Measurements from ENCODE around the gene KLHL25. TPM values are rescaled to one million over a fixed set of nuclear protein-coding genes. Genes with fewer than 3 reads are reported as not detected.

The KLHL25 gene
- total and polyA plus RNA-seq, 2 of the 13 experiments (the other 11 are each of a cell fraction or from before 2014, with no cell fraction given): 3.7 to 8.2 TPM

DNA sequence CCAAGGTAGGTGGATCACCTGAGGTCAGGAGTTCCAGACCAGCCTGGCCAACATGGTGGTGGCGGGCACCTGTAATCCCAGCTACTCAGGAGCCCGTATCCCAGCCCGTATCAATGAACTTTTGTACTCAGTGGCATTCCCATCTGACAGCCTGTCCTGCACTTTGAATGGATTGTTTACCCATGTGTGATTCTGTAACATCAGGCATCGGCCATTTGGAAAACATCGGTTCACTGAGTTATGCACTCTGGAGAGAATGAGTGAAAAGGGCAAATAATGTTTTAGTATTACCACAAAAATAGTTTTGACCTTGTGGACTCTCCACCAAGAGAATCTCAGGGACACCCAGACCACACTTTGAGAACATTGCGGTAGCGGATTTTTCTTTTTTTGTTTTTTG, 13.6 kb downstream of the KLHL25 start (continued):
- no peak for TF ChIP-seq ZBTB26 (CRISPR knock-in tag; IDR thresholded peaks at IDR 0.05; ENCODE audit: borderline replicate concordance)
- TF ChIP-seq, protein P1, sequence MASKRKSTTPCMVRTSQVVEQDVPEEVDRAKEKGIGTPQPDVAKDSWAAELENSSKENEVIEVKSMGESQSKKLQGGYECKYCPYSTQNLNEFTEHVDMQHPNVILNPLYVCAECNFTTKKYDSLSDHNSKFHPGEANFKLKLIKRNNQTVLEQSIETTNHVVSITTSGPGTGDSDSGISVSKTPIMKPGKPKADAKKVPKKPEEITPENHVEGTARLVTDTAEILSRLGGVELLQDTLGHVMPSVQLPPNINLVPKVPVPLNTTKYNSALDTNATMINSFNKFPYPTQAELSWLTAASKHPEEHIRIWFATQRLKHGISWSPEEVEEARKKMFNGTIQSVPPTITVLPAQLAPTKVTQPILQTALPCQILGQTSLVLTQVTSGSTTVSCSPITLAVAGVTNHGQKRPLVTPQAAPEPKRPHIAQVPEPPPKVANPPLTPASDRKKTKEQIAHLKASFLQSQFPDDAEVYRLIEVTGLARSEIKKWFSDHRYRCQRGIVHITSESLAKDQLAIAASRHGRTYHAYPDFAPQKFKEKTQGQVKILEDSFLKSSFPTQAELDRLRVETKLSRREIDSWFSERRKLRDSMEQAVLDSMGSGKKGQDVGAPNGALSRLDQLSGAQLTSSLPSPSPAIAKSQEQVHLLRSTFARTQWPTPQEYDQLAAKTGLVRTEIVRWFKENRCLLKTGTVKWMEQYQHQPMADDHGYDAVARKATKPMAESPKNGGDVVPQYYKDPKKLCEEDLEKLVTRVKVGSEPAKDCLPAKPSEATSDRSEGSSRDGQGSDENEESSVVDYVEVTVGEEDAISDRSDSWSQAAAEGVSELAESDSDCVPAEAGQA (IDR thresholded peaks at IDR 0.05; ENCODE audit: low read depth): 0 out of 2 replicates have a peak, but pooled peaks have one; percentile 45
- TF ChIP-seq, protein P1 (CRISPR knock-in tag; IDR thresholded peaks at IDR 0.05; ENCODE audit: borderline replicate concordance): no peak
- no peak for TF ChIP-seq ZNF12 (CRISPR knock-in tag; IDR thresholded peaks at IDR 0.05)
- TF ChIP-seq ZBTB42 (CRISPR knock-in tag; IDR thresholded peaks at IDR 0.05): no peak
- TF ChIP-seq ZSCAN25 (CRISPR knock-in tag; IDR thresholded peaks at IDR 0.05): no peak
- TF ChIP-seq, protein P2, sequence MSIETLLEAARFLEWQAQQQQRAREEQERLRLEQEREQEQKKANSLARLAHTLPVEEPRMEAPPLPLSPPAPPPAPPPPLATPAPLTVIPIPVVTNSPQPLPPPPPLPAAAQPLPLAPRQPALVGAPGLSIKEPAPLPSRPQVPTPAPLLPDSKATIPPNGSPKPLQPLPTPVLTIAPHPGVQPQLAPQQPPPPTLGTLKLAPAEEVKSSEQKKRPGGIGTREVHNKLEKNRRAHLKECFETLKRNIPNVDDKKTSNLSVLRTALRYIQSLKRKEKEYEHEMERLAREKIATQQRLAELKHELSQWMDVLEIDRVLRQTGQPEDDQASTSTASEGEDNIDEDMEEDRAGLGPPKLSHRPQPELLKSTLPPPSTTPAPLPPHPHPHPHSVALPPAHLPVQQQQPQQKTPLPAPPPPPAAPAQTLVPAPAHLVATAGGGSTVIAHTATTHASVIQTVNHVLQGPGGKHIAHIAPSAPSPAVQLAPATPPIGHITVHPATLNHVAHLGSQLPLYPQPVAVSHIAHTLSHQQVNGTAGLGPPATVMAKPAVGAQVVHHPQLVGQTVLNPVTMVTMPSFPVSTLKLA (IDR thresholded peaks at IDR 0.05): peak; percentile 62
- TF ChIP-seq MAZ (IDR thresholded peaks at IDR 0.05; ENCODE audit: borderline replicate concordance, low read depth, low read length): no peak
- TF ChIP-seq MAZ (CRISPR knock-in tag; IDR thresholded peaks at IDR 0.05; ENCODE audit: low read depth): no peak
- TF ChIP-seq ZNF597 (CRISPR knock-in tag; IDR thresholded peaks at IDR 0.05): no peak
- TF ChIP-seq BRCA1 (CRISPR knock-in tag; IDR thresholded peaks at IDR 0.05): no peak
- TF ChIP-seq ZNF800 (CRISPR knock-in tag; IDR thresholded peaks at IDR 0.05): 0 out of 2 replicates have a peak, but pooled peaks have one; percentile 50
- no peak for TF ChIP-seq XRCC5 (optimal IDR thresholded peaks at IDR 0.05; ENCODE audit: low read length)
- TF ChIP-seq ZKSCAN5 (CRISPR knock-in tag; IDR thresholded peaks at IDR 0.05): no peak
- no peak for TF ChIP-seq ZNF430 (CRISPR knock-in tag; IDR thresholded peaks at IDR 0.05)
- no peak for TF ChIP-seq ATF3 (CRISPR knock-in tag; IDR thresholded peaks at IDR 0.05)
- TF ChIP-seq ZNF83 (CRISPR knock-in tag; IDR thresholded peaks at IDR 0.05; ENCODE audit: borderline replicate concordance): no peak
- peak; percentile 75; the same call in 1 of the 3 replicates for TF ChIP-seq MXI1 (IDR thresholded peaks at IDR 0.05; ENCODE audit: borderline replicate concordance, low read depth, low read length)

All from HepG2 (cell line).